ENCODE results near the gene PML.

DNA sequence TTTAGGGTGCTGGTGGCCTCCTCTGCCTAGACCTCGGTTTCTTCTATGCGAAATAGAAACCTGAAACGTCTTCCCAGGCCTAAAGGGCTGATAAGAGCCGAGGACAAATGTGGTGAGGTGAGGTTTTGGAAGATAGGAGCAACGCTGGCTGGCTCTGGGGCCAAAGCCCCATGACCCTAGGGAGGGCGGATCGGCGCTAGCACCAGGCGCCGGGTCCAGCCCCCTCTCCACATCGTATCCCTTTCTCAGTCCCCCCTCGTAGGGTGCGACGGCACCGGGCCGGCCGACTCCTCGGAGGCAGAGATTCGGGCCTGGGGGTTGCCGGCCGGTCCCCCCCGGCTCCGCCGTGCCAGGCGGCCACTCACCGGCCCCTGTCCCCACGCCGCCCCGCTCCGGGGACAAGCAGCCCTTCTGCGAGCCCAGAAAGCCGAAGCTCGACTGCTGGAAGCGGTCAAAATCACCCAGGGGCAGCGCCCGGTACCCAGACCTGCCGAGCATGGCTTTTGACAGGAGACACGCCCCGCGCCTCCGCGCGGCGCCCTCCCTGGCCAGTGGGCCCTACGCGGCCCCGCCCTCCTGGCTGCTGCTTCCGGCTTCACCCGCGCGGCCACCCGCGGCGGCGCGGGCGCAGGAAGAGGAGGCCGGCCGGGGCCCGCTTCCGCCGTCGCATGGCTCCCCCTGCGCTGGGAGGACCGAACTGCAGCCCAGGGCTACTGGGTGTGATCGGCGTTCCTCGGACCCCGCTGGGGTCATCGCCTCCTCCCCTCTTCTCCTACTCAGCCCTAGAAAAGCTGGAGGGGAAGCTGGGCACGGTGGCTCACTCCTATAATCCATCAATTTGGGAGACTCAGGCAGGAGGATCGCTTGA is 2.6 kb upstream of the PML start, which contains the start of gene STOML1:
- TF ChIP-seq, protein P1, sequence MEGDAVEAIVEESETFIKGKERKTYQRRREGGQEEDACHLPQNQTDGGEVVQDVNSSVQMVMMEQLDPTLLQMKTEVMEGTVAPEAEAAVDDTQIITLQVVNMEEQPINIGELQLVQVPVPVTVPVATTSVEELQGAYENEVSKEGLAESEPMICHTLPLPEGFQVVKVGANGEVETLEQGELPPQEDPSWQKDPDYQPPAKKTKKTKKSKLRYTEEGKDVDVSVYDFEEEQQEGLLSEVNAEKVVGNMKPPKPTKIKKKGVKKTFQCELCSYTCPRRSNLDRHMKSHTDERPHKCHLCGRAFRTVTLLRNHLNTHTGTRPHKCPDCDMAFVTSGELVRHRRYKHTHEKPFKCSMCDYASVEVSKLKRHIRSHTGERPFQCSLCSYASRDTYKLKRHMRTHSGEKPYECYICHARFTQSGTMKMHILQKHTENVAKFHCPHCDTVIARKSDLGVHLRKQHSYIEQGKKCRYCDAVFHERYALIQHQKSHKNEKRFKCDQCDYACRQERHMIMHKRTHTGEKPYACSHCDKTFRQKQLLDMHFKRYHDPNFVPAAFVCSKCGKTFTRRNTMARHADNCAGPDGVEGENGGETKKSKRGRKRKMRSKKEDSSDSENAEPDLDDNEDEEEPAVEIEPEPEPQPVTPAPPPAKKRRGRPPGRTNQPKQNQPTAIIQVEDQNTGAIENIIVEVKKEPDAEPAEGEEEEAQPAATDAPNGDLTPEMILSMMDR (IDR thresholded peaks at IDR 0.05): peak; percentile 86 to 97 (median 96)
- TF ChIP-seq POLR2A (IDR thresholded peaks at IDR 0.05) (peak; percentile 51), EP300 (IDR thresholded peaks at IDR 0.05) (no peak)

All from ovary (tissue), 3 donors.